ENCODE results near the gene TMEM95.
"Not testable (repeated sequence)": the region's sequence is repeated elsewhere in the genome, so short reads cannot be mapped to it uniquely, and the experiment has no call there.

The TMEM95 gene

GRCh38 chr17:7336240-7337175 is 18.4 kb upstream of the TMEM95 start, which contains the start of gene ACAP1:
TSS of gene ACAP1 (plus strand) at chr17:7336529. CDS start at chr17:7336735, 206 bp downstream.
- no peak within 1 kb of the TSS for H3K4me3 ChIP-seq (replicated peaks in 1 of 2; ENCODE audit: low read depth in 2 of 2, low read length in 2 of 2)
- TF ChIP-seq, protein P1, sequence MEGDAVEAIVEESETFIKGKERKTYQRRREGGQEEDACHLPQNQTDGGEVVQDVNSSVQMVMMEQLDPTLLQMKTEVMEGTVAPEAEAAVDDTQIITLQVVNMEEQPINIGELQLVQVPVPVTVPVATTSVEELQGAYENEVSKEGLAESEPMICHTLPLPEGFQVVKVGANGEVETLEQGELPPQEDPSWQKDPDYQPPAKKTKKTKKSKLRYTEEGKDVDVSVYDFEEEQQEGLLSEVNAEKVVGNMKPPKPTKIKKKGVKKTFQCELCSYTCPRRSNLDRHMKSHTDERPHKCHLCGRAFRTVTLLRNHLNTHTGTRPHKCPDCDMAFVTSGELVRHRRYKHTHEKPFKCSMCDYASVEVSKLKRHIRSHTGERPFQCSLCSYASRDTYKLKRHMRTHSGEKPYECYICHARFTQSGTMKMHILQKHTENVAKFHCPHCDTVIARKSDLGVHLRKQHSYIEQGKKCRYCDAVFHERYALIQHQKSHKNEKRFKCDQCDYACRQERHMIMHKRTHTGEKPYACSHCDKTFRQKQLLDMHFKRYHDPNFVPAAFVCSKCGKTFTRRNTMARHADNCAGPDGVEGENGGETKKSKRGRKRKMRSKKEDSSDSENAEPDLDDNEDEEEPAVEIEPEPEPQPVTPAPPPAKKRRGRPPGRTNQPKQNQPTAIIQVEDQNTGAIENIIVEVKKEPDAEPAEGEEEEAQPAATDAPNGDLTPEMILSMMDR (IDR thresholded peaks at IDR 0.05; ENCODE audit: low read depth, low read length): no peak
- no peak for DNase-seq (ENCODE audit: low read depth in 2 of 2)

GRCh38 chr17:7337600-7337999 is 17.4 kb upstream of the TMEM95 start:
- H3K4me3 ChIP-seq (replicated peaks in 1 of 2; ENCODE audit: low read depth in 2 of 2, low read length in 2 of 2); DNase-seq (ENCODE audit: low read depth in 2 of 2): not testable (repeated sequence)

DNA sequence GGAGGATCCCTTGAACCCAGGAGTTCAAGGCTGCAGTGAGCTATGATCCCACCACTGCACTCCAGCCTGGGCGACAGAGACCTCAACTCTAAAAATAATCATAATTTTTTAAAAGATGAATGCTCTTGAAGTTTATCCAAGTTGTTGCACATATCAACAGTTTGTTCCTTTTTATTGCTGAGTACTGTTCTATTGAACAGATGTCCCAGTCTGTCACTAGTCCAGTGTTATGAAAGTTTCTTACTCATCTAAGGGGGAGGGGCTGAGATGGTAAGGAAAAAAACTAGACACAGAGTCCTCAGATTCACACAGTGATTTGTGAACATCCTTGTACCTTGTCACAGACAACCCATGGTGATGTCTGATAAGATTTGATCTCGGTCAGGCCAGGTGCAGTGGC is 14.8 kb upstream of the TMEM95 start:
- TF ChIP-seq, protein P1 (IDR thresholded peaks at IDR 0.05; ENCODE audit: low read depth, low read length): no peak
- DNase-seq (ENCODE audit: low read depth in 2 of 2): peak in 1 of 2 donors; percentile 31

GRCh38 chr17:7341842-7342241 is 13.1 kb upstream of the TMEM95 start:
- TF ChIP-seq, protein P1 (IDR thresholded peaks at IDR 0.05; ENCODE audit: low read depth, low read length): no peak

More for the DNA sequence above, 14.8 kb upstream of the TMEM95 start:
- no peak overlapping the region for H3K4me3 ChIP-seq (replicated peaks in 1 of 2; ENCODE audit: low read depth in 2 of 2, low read length in 2 of 2)

DNA sequence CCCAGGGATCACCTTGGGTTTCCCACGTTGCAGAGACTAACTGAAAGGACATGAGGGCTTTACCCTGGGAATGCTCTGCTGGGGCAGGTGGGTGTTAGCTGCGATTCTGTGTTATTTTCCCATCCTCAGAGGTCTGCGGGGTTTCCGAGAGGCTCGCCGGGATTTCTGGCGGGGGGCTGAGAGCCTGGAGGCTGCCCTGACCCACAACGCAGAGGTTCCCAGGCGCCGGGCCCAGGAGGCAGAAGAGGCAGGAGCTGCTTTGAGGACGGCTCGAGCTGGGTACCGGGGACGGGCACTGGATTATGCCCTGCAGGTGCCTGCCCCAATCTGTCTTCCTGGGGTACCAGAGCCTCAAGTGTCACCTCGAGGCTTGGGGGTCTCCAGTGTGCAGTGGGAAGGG is 11.7 kb upstream of the TMEM95 start:
- DNase-seq (ENCODE audit: low read depth in 2 of 2): no peak

More at GRCh38 chr17:7341842-7342241, 13.1 kb upstream of the TMEM95 start:
- DNase-seq (ENCODE audit: low read depth in 2 of 2): no peak
- H3K4me3 ChIP-seq (replicated peaks in 1 of 2; ENCODE audit: low read depth in 2 of 2, low read length in 2 of 2): no peak overlapping the region

DNA sequence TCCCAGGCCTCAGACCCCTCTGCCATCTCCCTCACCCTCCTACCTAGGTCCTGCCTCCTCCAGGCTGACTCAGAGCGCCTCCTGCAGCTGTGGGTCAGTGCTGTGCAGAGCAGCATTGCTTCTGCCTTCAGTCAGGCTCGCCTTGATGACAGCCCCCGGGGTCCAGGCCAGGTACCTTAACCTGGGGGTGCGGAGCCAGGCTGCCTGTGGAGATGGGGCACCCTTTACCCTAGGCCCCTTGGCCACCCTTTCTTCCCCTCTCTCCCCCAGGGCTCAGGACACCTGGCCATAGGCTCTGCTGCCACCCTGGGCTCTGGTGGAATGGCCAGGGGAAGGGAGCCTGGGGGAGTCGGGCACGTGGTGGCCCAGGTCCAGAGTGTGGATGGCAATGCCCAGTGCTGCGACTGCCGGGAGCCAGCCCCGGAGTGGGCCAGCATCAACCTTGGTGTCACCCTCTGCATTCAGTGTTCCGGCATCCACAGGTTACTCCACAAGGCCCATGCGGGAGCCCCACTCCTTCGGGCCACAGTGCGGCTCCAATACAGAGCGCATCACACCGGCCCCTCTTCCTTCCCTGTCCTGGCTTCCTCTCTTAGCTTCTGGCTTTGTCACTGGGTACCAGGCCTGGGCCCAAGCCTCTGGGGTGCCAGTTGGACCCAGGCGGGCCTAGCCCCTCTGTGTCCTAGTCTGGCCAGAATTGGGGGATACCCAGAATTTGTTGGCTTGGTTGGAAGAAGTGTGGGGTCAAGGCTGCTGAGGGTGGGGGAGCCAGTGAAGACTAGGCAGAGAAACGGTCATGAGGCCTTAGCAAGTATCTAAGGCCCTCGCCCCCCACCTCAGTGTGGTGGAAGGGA is 8.0 kb upstream of the TMEM95 start:
- TF ChIP-seq, protein P1 (IDR thresholded peaks at IDR 0.05; ENCODE audit: low read depth, low read length): no peak
- no peak for DNase-seq (ENCODE audit: low read depth in 2 of 2)
- H3K4me3 ChIP-seq (replicated peaks in 1 of 2; ENCODE audit: low read depth in 2 of 2, low read length in 2 of 2): no peak overlapping the region

More for the DNA sequence above, 11.7 kb upstream of the TMEM95 start:
- H3K4me3 ChIP-seq (replicated peaks in 1 of 2; ENCODE audit: low read depth in 2 of 2, low read length in 2 of 2): no peak overlapping the region
- TF ChIP-seq, protein P1 (IDR thresholded peaks at IDR 0.05; ENCODE audit: low read depth, low read length): no peak
